Bronchial epithelial cell (primary cell): ENCODE measurements around the gene FLT3LG. TPM values are rescaled to one million over a fixed set of nuclear protein-coding genes. Genes with fewer than 3 reads are reported as not detected.

Experiments used
- DNase-seq: peaks from one replicate; pipeline ENCODE4 v3.0.0-alpha.2; 2010; ENCODE audit warnings: low read depth
- FAIRE-seq: peaks from 2 replicates; lab custom pipeline; 2011; peaks lifted over from hg19 to GRCh38; lab: Jason Lieb, UNC
- H3K27me3 ChIP-seq: 2 replicates; pipeline ENCODE4 v1.5.1; 2011; ENCODE audit warnings: low read length; ENCODE audit not compliant: control insufficient read depth, insufficient read depth
- H3K36me3 ChIP-seq: 2 replicates; pipeline ENCODE4 v1.5.1; 2011; ENCODE audit warnings: low read length; ENCODE audit not compliant: control insufficient read depth, insufficient read depth
- H3K4me3 ChIP-seq: 2 replicates; pipeline ENCODE4 v1.5.1; 2011; ENCODE audit warnings: mild to moderate bottlenecking, low read depth, low read length, control low read depth
- total RNA-seq: library from RNA; depleted of rRNA; stranded (reverse); fragments of >200 nt; gene quantifications from 2 replicates; pipeline ENCODE4 v1.2.1, GENCODE V29; 2014
- TF ChIP-seq, protein P1 (sequence below): IDR thresholded peaks from 2 replicates; pipeline ENCODE4 v1.5.1; 2011; ENCODE audit warnings: mild to moderate bottlenecking, moderate library complexity, low read length, control low read depth, inconsistent platforms; ENCODE audit not compliant: insufficient read depth, severe bottlenecking

Gene FLT3LG
- total RNA-seq, 1 donor from 2014 or later: not detected

DNA sequence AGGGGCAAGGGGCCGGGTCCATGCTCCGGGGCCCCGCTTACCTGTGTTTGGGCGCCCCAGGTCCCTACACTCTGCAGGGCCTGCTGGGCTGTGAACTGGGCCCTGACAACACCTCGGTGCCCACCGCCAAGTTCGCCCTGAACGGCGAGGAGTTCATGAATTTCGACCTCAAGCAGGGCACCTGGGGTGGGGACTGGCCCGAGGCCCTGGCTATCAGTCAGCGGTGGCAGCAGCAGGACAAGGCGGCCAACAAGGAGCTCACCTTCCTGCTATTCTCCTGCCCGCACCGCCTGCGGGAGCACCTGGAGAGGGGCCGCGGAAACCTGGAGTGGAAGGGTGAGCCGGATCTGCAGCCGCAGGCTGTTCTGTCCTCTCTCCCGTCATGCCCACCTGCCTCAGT is 40.1 kb downstream of the FLT3LG start:
- H3K4me3 ChIP-seq: no peak overlapping the region
- no peak for FAIRE-seq

DNA sequence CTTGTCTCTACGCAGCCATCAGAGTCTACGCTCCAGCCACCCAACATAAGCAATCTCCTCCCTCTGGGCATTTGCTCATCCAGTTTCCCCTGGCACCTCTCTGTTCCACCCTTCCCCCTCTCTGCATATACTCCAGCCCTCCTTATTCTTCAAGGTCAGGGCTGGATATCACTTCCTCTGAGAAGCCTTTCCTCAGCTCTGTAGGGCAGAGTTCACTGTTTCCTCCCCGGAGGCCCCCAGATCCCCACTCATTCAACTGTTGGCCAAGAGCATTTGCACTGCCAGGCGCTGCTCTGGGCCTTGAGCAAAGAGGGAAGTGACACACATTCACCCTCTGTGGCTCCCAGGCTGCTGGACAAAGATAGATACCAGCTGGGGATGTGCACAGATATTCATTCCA is 41.8 kb downstream of the FLT3LG start:
- FAIRE-seq: no peak
- TF ChIP-seq, protein P1, sequence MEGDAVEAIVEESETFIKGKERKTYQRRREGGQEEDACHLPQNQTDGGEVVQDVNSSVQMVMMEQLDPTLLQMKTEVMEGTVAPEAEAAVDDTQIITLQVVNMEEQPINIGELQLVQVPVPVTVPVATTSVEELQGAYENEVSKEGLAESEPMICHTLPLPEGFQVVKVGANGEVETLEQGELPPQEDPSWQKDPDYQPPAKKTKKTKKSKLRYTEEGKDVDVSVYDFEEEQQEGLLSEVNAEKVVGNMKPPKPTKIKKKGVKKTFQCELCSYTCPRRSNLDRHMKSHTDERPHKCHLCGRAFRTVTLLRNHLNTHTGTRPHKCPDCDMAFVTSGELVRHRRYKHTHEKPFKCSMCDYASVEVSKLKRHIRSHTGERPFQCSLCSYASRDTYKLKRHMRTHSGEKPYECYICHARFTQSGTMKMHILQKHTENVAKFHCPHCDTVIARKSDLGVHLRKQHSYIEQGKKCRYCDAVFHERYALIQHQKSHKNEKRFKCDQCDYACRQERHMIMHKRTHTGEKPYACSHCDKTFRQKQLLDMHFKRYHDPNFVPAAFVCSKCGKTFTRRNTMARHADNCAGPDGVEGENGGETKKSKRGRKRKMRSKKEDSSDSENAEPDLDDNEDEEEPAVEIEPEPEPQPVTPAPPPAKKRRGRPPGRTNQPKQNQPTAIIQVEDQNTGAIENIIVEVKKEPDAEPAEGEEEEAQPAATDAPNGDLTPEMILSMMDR: no peak
- Histone ChIP-seq H3K36me3 (no peaks in the 10 kb centered on the region), H3K4me3 (no peak overlapping the region), H3K27me3 (no peaks in the 10 kb centered on the region)
- DNase-seq: no peak

More for the DNA sequence above, 40.1 kb downstream of the FLT3LG start:
- no peaks in the 10 kb centered on the region for H3K27me3 ChIP-seq
- no peak for DNase-seq
- H3K36me3 ChIP-seq: no peaks in the 10 kb centered on the region
- TF ChIP-seq, protein P1: no peak

DNA sequence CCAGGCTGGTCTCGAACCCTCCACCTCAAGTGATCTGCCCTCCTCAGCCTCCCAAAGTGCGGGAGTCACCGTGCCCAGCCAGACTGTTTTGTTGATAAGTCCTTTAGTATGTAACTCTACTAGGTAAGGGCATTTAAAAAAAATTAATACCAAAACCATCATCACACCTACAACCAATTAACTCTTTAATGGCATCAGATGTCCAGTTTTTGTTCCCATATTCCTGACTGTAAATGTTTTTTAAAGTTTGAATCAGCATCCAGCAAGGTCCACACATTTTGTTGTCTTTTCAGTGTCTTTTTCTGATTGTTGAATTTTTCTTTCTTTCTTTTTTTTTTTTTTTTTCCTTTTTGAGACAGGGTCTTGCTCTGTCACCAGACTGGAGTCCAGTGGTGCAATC is 44.0 kb downstream of the FLT3LG start:
- FAIRE-seq (no peak), DNase-seq (no peak)
- Histone ChIP-seq H3K36me3 (no peaks in the 10 kb centered on the region), H3K27me3 (no peaks in the 10 kb centered on the region), H3K4me3 (no peak overlapping the region)
- TF ChIP-seq, protein P1: no peak

DNA sequence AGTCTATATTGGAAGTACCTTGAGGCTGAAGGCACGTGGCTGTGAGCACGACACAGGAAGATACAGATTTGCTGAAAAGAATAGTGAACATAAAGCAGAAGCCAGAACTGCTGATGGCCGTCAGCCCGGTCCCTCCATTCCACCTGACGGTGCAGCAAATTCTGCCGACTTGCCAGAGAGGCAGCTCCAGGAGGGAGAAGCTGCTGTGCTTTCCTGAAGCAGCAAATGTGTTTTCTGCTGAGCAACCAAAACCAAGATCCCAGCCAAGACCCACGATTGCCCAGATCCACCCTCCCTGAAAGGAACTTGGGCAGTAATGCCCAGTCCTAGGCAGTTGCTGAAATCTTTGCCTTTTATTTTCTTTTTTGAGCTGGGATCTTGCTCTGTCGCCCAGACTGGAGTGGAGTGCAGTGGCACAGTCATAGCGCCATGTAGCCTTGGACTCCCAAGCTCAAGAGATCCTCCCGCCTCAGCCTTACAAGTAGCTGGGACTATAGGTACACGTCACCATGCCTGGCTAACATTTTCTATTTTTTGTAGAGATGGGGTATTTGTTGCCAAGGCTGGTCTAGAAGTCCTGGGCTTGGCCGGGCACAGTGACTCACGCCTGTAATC is 46.8 kb downstream of the FLT3LG start:
- DNase-seq: no peak

DNA sequence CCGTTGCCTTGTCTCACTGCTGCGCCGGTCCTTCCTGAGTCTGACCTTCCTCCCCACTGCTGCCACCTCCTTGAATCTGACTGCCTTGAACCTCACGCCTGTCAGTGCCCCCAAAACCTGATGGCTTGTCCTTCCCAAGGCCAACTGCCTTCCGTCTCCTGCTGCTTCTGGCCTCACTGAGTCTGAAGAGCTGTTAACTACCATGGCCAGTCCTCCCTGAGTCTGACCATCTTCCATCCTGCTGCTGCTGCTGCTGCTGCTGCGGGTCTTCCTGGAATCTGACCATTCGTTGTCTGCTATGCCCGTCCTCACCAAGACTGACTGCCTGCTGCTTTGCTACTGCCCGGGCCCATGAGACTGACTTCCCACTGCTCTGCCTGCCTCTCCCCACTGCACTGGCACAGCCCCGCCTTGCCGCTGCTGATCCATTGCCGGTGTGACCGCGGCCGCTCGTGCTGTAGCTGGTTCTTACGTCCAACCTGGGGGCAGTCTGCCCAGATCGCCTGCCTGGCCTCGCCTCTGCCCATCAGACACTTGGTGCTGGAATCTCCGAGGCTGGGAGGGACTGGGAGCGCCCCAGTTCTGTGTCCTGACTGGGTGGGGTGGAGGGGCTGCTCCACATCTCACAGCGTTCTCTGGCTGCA is 50.9 kb downstream of the FLT3LG start:
- Histone ChIP-seq H3K4me3 (no peak overlapping the region), H3K36me3 (no peaks in the 10 kb centered on the region), H3K27me3 (no peaks in the 10 kb centered on the region)
- no peak for FAIRE-seq
- no peak for DNase-seq
- TF ChIP-seq, protein P1: no peak

More for the DNA sequence above, 46.8 kb downstream of the FLT3LG start:
- TF ChIP-seq, protein P1: no peak
- H3K4me3 ChIP-seq: no peak overlapping the region
- FAIRE-seq: no peak
- H3K36me3 ChIP-seq: no peaks in the 10 kb centered on the region
- H3K27me3 ChIP-seq: no peaks in the 10 kb centered on the region
